CD4-positive, alpha-beta T cell (primary cell): ENCODE data around the gene MTOR. TPM values are rescaled to one million over a fixed set of nuclear protein-coding genes. Genes with fewer than 3 reads are reported as not detected.
"Not testable (repeated sequence)": the region's sequence is repeated elsewhere in the genome, so short reads cannot be mapped to it uniquely, and the experiment has no call there.

Source experiments
- ATAC-seq: fragments of 200-7000 bp; cut with Tn5 transposase; one replicate; pipeline ENCODE4 v1.10.0; 2022; ENCODE audit warnings: mild to moderate bottlenecking; ENCODE audit not compliant: poor library complexity
- CTCF ChIA-PET: fragments of 350-600 bp; sonication (Branson Sonifier 250); formaldehyde crosslinking; loops from one replicate; lab custom pipeline; 2021; ENCODE audit warnings: antibody characterized with exemption, inconsistent platforms; lab: Charles Lee
- POLR2A ChIA-PET: fragments of 350-600 bp; sonication (Branson Sonifier 250); formaldehyde crosslinking; loops from one replicate; lab custom pipeline; 2021; ENCODE audit warnings: antibody characterized with exemption, inconsistent platforms; lab: Charles Lee
- DNase-seq, 14 experiments: peaks; one replicate each; pipeline ENCODE4 v3.0.0-alpha.2; 2013 to 2020; ENCODE audit warnings: mixed read lengths in 2 of 14
- H3K27ac ChIP-seq, 2 donors: one replicate each; pipeline versions ENCODE4 v1.5.1 to v1.7.0; 2013; ENCODE audit warnings: low read length in 2 of 2, low read depth in 1 of 2, mild to moderate bottlenecking in 1 of 2
- H3K27me3 ChIP-seq, 2 experiments: 1 replicate in 1 of 2; 2 replicates in 1 of 2; pipeline versions ENCODE4 v1.6.1 to v1.7.0; 2013; ENCODE audit warnings: low read length in 2 of 2, control low read depth in 1 of 2, mild to moderate bottlenecking in 1 of 2, moderate library complexity in 1 of 2; ENCODE audit not compliant: insufficient read depth in 2 of 2, control insufficient read depth in 1 of 2
- H3K36me3 ChIP-seq: one replicate; pipeline ENCODE4 v1.6.1; 2013; ENCODE audit warnings: low read length, control low read depth; ENCODE audit not compliant: insufficient read depth
- H3K4me1 ChIP-seq: one replicate; pipeline ENCODE4 v1.6.1; 2013; ENCODE audit warnings: low read length, control low read depth; ENCODE audit not compliant: insufficient read depth
- H3K4me3 ChIP-seq: one replicate; pipeline ENCODE4 v1.5.1; 2013; ENCODE audit warnings: mild to moderate bottlenecking, low read length, moderate library complexity
- H3K9me3 ChIP-seq, 2 experiments: 1 replicate in 1 of 2; 2 replicates in 1 of 2; pipeline versions ENCODE4 v1.6.1 to v1.7.0; 2013; ENCODE audit warnings: low read length in 2 of 2, mild to moderate bottlenecking in 2 of 2, control low read depth in 1 of 2, moderate library complexity in 1 of 2; ENCODE audit not compliant: control insufficient read depth in 1 of 2, insufficient read depth in 1 of 2
- H3K27ac Mint-ChIP-seq: one replicate; pipeline ENCODE4 v1.8.0; 2020; ENCODE audit warnings: mixed read lengths
- H3K27me3 Mint-ChIP-seq: one replicate; pipeline ENCODE4 v1.8.0; 2021; ENCODE audit warnings: mixed read lengths
- H3K36me3 Mint-ChIP-seq: one replicate; pipeline ENCODE4 v1.8.0; 2021; ENCODE audit warnings: low read depth, mixed read lengths
- H3K4me1 Mint-ChIP-seq: one replicate; pipeline ENCODE4 v1.8.0; 2021; ENCODE audit warnings: low read depth, mixed read lengths
- H3K4me3 Mint-ChIP-seq: one replicate; pipeline ENCODE4 v1.8.0; 2020; ENCODE audit warnings: mild to moderate bottlenecking, mixed read lengths
- H3K9me3 Mint-ChIP-seq: one replicate; pipeline ENCODE4 v1.8.0; 2020; ENCODE audit warnings: mixed read lengths
- intact Hi-C, 2 experiments: fragments of 100-400 bp; cut with DNase I in 1 of 2; cut with micrococcal nuclease in 1 of 2; formaldehyde crosslinking; loops; one replicate each; pipeline versions ENCODE4 v1.15.1 to v1.9.0; 2023 to 2025; cut with DNase I, micrococcal nuclease
- total RNA-seq, 174 experiments: library from RNA in 2 of 174; stranded (reverse) in 2 of 174; gene quantifications; one replicate each; pipeline ENCODE4 v1.2.3 and lab custom pipeline; 2021 to 2026
- TF ChIP-seq, protein P1 (sequence below): fragments of 200-600 bp; IDR thresholded peaks from one replicate; pipeline ENCODE4 v1.8.0; 2022; ENCODE audit warnings: antibody characterized with exemption, mild to moderate bottlenecking

MTOR gene
- total RNA-seq, 2 experiments from 2014 or later: 27.3 to 28.9 TPM

DNA sequence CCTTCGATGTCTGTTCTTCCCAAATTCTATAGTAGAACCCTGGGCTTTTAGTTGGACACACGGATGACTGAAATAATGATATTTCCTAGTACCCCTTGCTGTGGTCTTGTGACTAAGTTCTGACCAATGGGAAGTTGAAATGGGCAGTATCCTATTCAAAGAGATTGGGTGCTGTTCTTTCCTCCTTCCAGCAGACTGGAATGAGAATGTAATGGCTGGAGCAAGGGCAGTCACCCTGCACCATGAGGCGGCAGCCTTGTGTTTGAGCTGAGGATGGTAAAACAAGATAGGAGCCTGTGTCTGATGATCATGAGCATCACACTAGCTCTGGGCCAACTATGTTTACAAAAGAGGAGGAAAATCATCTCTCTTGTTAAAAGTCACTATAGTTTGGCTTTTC, 197.4 kb downstream of the MTOR start:
- intact Hi-C loops: no loop called here
- H3K4me3 Mint-ChIP-seq: peak overlapping the region; percentile 4
- no peaks in the 10 kb centered on the region for H3K9me3 Mint-ChIP-seq

DNA sequence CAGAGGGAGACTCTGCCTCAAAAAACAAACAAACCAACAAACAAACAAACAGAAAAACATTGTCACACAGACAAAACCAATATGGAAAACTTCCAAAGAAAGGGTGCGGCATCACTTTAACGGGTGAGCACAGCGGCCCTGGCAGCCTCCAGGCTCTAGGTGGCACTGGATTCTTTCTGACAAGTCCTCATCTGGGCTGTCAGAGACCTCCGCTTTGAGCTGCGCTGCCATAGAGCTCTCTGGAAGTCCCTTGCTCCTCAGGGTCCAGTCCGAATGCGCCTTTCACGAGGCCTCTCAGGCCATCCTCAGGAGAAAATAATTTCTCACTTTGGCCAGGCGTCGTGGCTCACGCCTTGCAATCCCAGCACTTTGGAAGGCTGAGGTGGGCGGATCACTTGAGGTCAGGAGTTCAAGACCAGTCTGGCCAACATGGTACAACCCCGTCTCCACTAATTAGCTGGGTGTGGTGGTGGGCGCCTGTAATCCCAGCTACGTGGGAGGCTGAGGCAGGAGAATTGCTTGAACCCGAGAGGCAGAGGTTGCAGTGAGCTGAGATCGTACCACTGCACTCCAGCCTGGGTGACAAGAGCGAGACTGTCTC, 198.3 kb downstream of the MTOR start:
- H3K9me3 ChIP-seq, H3K27me3 Mint-ChIP-seq, H3K9me3 Mint-ChIP-seq, H3K4me3 ChIP-seq, ATAC-seq, H3K27me3 ChIP-seq, H3K4me3 Mint-ChIP-seq, DNase-seq, intact Hi-C loops, H3K27ac Mint-ChIP-seq, H3K27ac ChIP-seq: not testable (repeated sequence)
- Histone ChIP-seq H3K4me1 (peaks cover 22% of the 10 kb centered on the region), H3K36me3 (peaks cover 39% of the 10 kb centered on the region)
- H3K36me3 Mint-ChIP-seq: peaks cover 69% of the 10 kb centered on the region
- H3K4me1 Mint-ChIP-seq: peaks cover 33% of the 10 kb centered on the region
- ChIA-PET CTCF (interaction anchor here (0.6 kb wide), 1 partner anchor 31 kb away, joined by 5 read pairs; no protein-coding TSS in a partner anchor), POLR2A (interaction anchor here (1.2 kb wide), 1 partner anchor 36 kb away, joined by 3 read pairs; the partner anchor contains the start of gene EXOSC10)

More for the DNA sequence above, 197.4 kb downstream of the MTOR start:
- no peak overlapping the region for H3K4me3 ChIP-seq
- H3K27me3 Mint-ChIP-seq: no peaks in the 10 kb centered on the region
- TF ChIP-seq, protein P1, sequence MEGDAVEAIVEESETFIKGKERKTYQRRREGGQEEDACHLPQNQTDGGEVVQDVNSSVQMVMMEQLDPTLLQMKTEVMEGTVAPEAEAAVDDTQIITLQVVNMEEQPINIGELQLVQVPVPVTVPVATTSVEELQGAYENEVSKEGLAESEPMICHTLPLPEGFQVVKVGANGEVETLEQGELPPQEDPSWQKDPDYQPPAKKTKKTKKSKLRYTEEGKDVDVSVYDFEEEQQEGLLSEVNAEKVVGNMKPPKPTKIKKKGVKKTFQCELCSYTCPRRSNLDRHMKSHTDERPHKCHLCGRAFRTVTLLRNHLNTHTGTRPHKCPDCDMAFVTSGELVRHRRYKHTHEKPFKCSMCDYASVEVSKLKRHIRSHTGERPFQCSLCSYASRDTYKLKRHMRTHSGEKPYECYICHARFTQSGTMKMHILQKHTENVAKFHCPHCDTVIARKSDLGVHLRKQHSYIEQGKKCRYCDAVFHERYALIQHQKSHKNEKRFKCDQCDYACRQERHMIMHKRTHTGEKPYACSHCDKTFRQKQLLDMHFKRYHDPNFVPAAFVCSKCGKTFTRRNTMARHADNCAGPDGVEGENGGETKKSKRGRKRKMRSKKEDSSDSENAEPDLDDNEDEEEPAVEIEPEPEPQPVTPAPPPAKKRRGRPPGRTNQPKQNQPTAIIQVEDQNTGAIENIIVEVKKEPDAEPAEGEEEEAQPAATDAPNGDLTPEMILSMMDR: no peak
- no peaks in the 10 kb centered on the region for H3K9me3 ChIP-seq
- no peak overlapping the region for H3K27ac ChIP-seq
- H3K27me3 ChIP-seq: no peaks in the 10 kb centered on the region
- POLR2A ChIA-PET: no interaction called here
- DNase-seq: no peak
- CTCF ChIA-PET: interaction anchor here (1.7 kb wide), 1 partner anchor 27 kb away, joined by 5 read pairs; no protein-coding TSS in a partner anchor
- no peak for ATAC-seq
- H3K4me1 Mint-ChIP-seq: peaks cover 30% of the 10 kb centered on the region
- H3K36me3 ChIP-seq: peaks cover 48% of the 10 kb centered on the region
- H3K4me1 ChIP-seq: peaks cover 17% of the 10 kb centered on the region
- no peak overlapping the region for H3K27ac Mint-ChIP-seq
- H3K36me3 Mint-ChIP-seq: peaks cover 75% of the 10 kb centered on the region

DNA sequence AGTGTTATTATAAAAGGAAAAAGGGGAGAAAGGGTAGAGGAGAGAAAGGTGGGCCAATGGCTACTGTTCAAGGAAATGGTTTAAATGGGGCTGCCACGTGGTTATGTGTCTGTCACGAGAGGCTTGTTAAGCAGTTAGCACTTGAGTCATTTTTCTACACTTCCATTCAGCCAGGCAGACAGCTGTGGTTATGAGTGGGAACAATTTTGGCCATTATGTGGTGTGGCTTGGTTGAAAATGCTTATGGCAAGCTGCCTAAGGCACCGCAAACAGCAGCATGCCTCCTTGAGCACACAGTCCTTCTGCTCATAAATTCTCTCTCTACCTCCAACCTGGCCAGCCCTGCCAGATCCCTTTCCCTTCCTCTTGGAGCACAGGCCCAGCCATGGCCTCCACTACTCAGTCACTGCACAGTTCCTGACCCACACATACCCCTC, 199.4 kb downstream of the MTOR start:
- Mint-ChIP-seq H3K27me3 (no peaks in the 10 kb centered on the region), H3K27ac (peak overlapping the region; percentile 61), H3K36me3 (peaks cover 65% of the 10 kb centered on the region), H3K9me3 (no peaks in the 10 kb centered on the region), H3K4me1 (peaks cover 39% of the 10 kb centered on the region), H3K4me3 (peak overlapping the region; percentile 79)
- Histone ChIP-seq H3K27ac (no peak overlapping the region), H3K36me3 (peaks cover 32% of the 10 kb centered on the region), H3K9me3 (no peaks in the 10 kb centered on the region), H3K4me3 (no peak overlapping the region), H3K4me1 (peaks cover 30% of the 10 kb centered on the region), H3K27me3 (no peaks in the 10 kb centered on the region)
- no peak for ATAC-seq
- TF ChIP-seq, protein P1: no peak
- ChIA-PET POLR2A (interaction anchor here (1.2 kb wide), 1 partner anchor 37 kb away, joined by 3 read pairs; the partner anchor contains the start of gene EXOSC10), CTCF (interaction anchor here (7.0 kb wide), 1 partner anchor 25 kb away, joined by 53 read pairs; no protein-coding TSS in a partner anchor)
- peak in 1 of 14 experiments; percentile 27 for DNase-seq
- intact Hi-C loops: no loop called here
